ENCODE measurements around the gene HUWE1. TPM values are rescaled to one million over a fixed set of nuclear protein-coding genes. Genes with fewer than 3 reads are reported as not detected.
"Not testable (repeated sequence)": the region's sequence is repeated elsewhere in the genome, so short reads cannot be mapped to it uniquely, and the experiment has no call there.

Gene HUWE1
- total RNA-seq, 3 donors from 2014 or later = 99.7 to 122 (median 108) TPM

- H3K27me3 ChIP-seq = peaks cover 0 to 41% of the 10 kb centered on the region in 2 donors
- no peaks in the 10 kb centered on the region for H3K9me3 ChIP-seq
- H3K4me1 ChIP-seq = no peaks in the 10 kb centered on the region
- intact Hi-C loops (cut with DNase I; ENCODE audit: low total_unique reads) = no loop called here
- DNase-seq (ENCODE audit: low spot score in 2 of 2) = no peak
- no peak overlapping the region for H3K27ac ChIP-seq
- H3K4me3 ChIP-seq = no peak overlapping the region
- no peaks in the 10 kb centered on the region for H3K36me3 ChIP-seq
- TF ChIP-seq POLR2AphosphoS5 (IDR thresholded peaks at IDR 0.05) (no peak), POLR2A (IDR thresholded peaks at IDR 0.05) (no peak)
Measured at GRCh38 chrX:53556868-53557267, 129.7 kb downstream of the HUWE1 start.

- H3K27ac ChIP-seq = no peak overlapping the region
- peaks cover 0 to 2% of the 10 kb centered on the region in 2 donors for H3K9me3 ChIP-seq
- H3K4me3 ChIP-seq = no peak overlapping the region
- no peaks in the 10 kb centered on the region for H3K36me3 ChIP-seq
- TF ChIP-seq CTCF (IDR thresholded peaks at IDR 0.05) (no peak), POLR2AphosphoS5 (IDR thresholded peaks at IDR 0.05) (no peak), POLR2A (IDR thresholded peaks at IDR 0.05) (no peak)
- no peak for DNase-seq (ENCODE audit: low spot score in 2 of 2)
- no peaks in the 10 kb centered on the region for H3K4me1 ChIP-seq
- H3K27me3 ChIP-seq = peaks cover 0 to 72% of the 10 kb centered on the region in 2 donors
- intact Hi-C loops (cut with DNase I; ENCODE audit: low total_unique reads) = no loop called here
Measured at GRCh38 chrX:53550756-53551463, 135.6 kb downstream of the HUWE1 start.

- DNase-seq (ENCODE audit: low spot score in 2 of 2) = no peak
- intact Hi-C loops (cut with DNase I; ENCODE audit: low total_unique reads) = no loop called here
- Histone ChIP-seq H3K9me3 (peaks cover 0 to 2% of the 10 kb centered on the region in 2 donors), H3K36me3 (no peaks in the 10 kb centered on the region), H3K27ac (no peak overlapping the region), H3K27me3 (peaks cover 0 to 66% of the 10 kb centered on the region in 2 donors), H3K4me1 (no peaks in the 10 kb centered on the region), H3K4me3 (no peak overlapping the region)
- TF ChIP-seq CTCF (IDR thresholded peaks at IDR 0.05) (no peak), POLR2A (IDR thresholded peaks at IDR 0.05) (no peak), POLR2AphosphoS5 (IDR thresholded peaks at IDR 0.05) (no peak)
Measured at GRCh38 chrX:53547668-53548067, 138.9 kb downstream of the HUWE1 start.

GRCh38 chrX:53544936-53545335 is 141.6 kb downstream of the HUWE1 start:
- H3K4me1 ChIP-seq = no peaks in the 10 kb centered on the region
- H3K27me3 ChIP-seq = peaks cover 0 to 46% of the 10 kb centered on the region in 2 donors
- no peak for DNase-seq (ENCODE audit: low spot score in 2 of 2)
- no peak overlapping the region for H3K27ac ChIP-seq
- TF ChIP-seq POLR2A (IDR thresholded peaks at IDR 0.05) (no peak), POLR2AphosphoS5 (IDR thresholded peaks at IDR 0.05) (no peak)
- H3K36me3 ChIP-seq = no peaks in the 10 kb centered on the region
- intact Hi-C loops (cut with DNase I; ENCODE audit: low total_unique reads) = no loop called here
- H3K9me3 ChIP-seq = no peaks in the 10 kb centered on the region
- H3K4me3 ChIP-seq = no peak overlapping the region

GRCh38 chrX:53538781-53539180 is 147.7 kb downstream of the HUWE1 start:
- Histone ChIP-seq H3K4me1 (no peaks in the 10 kb centered on the region), H3K36me3 (no peaks in the 10 kb centered on the region), H3K27ac (no peak overlapping the region), H3K27me3 (peaks cover 0 to 37% of the 10 kb centered on the region in 2 donors), H3K9me3 (no peaks in the 10 kb centered on the region), H3K4me3 (no peak overlapping the region)
- DNase-seq (ENCODE audit: low spot score in 2 of 2) = no peak
- TF ChIP-seq POLR2AphosphoS5 (IDR thresholded peaks at IDR 0.05) (no peak), POLR2A (IDR thresholded peaks at IDR 0.05) (no peak), CTCF (IDR thresholded peaks at IDR 0.05) (no peak)
- intact Hi-C loops (cut with DNase I; ENCODE audit: low total_unique reads) = no loop called here

GRCh38 chrX:53531255-53531966 is 155.1 kb downstream of the HUWE1 start:
- H3K4me1 ChIP-seq; H3K4me3 ChIP-seq; H3K27ac ChIP-seq; DNase-seq (ENCODE audit: low spot score in 2 of 2); H3K36me3 ChIP-seq; intact Hi-C loops (cut with DNase I; ENCODE audit: low total_unique reads): not testable (repeated sequence)
- Histone ChIP-seq H3K27me3 (peaks cover 0 to 30% of the 10 kb centered on the region in 2 donors), H3K9me3 (peaks cover 9 to 15% of the 10 kb centered on the region in 2 donors)
